GM12878 (cell line): ENCODE results near the gene ITPR2. TPM values are rescaled to one million over a fixed set of nuclear protein-coding genes. Genes with fewer than 3 reads are reported as not detected.

Experiments used
- CEBPB ChIP-seq, 2 experiments: fragments of 150-350 bp in 1 of 2; IDR thresholded peaks; 2 replicates each; pipeline ENCODE4 v1.6.1; 2012 to 2014; ENCODE audit warnings: low read depth in 2 of 2, low read length in 2 of 2, borderline replicate concordance in 1 of 2, inconsistent platforms in 1 of 2
- CREB1 ChIP-seq: IDR thresholded peaks from 2 replicates; pipeline ENCODE4 v1.6.1; 2012; ENCODE audit warnings: low read depth, mild to moderate bottlenecking, inconsistent platforms
- DPF2 ChIP-seq: fragments of 450-650 bp; IDR thresholded peaks from 2 replicates; pipeline ENCODE4 v1.6.1; 2017; ENCODE audit warnings: mild to moderate bottlenecking
- E2F4 ChIP-seq: IDR thresholded peaks from 2 replicates; pipeline ENCODE4 v1.6.1; 2012; ENCODE audit warnings: low read depth, low read length, improper control_type of control experiment
- FOXK2 ChIP-seq: fragments of 450-650 bp; IDR thresholded peaks from 2 replicates; pipeline ENCODE4 v1.6.1; 2017; ENCODE audit warnings: mild to moderate bottlenecking, moderate library complexity
- IRF4 ChIP-seq: IDR thresholded peaks from 2 replicates; pipeline ENCODE4 v1.6.1; 2011; ENCODE audit warnings: low read depth, low read length
- NFXL1 ChIP-seq: fragments of 450-650 bp; IDR thresholded peaks from 2 replicates; pipeline ENCODE4 v1.6.1; 2017; ENCODE audit warnings: antibody characterized with exemption, mild to moderate bottlenecking, borderline replicate concordance
- PAX5 ChIP-seq: IDR thresholded peaks from 2 replicates; pipeline ENCODE4 v1.6.1; 2011; ENCODE audit warnings: low read depth, low read length, borderline replicate concordance
- PBX3 ChIP-seq: IDR thresholded peaks from 2 replicates; pipeline ENCODE4 v1.6.1; 2011; ENCODE audit warnings: mild to moderate bottlenecking, low read depth, low read length, moderate library complexity; ENCODE audit not compliant: insufficient replicate concordance
- RAD21 ChIP-seq: IDR thresholded peaks from 2 replicates; pipeline ENCODE4 v1.6.1; 2011; ENCODE audit warnings: mild to moderate bottlenecking, low read depth, low read length, moderate library complexity; ENCODE audit not compliant: insufficient read depth
- RB1 ChIP-seq: fragments of 450-650 bp; formaldehyde crosslinking; IDR thresholded peaks from 2 replicates; pipeline ENCODE4 v1.6.1; 2017; ENCODE audit warnings: mild to moderate bottlenecking, borderline replicate concordance
- RCOR1 ChIP-seq: conservative IDR thresholded peaks from 2 replicates; pipeline ENCODE4 v1.6.1; 2012; ENCODE audit warnings: low read depth, low read length, improper control_type of control experiment
- RFX5 ChIP-seq: IDR thresholded peaks from 2 replicates; pipeline ENCODE4 v1.6.1; 2011; ENCODE audit warnings: low read depth, low read length, improper control_type of control experiment
- SMAD1 ChIP-seq: fragments of 450-650 bp; IDR thresholded peaks from 2 replicates; pipeline ENCODE4 v1.6.1; 2018; ENCODE audit warnings: mild to moderate bottlenecking, low read depth; ENCODE audit not compliant: partially characterized antibody
- SP1 ChIP-seq: IDR thresholded peaks from one replicate; pipeline ENCODE4 v1.6.1; 2011; ENCODE audit warnings: low read depth, low read length
- STAT3 ChIP-seq: IDR thresholded peaks from 2 replicates; pipeline ENCODE4 v1.6.1; 2011; ENCODE audit warnings: low read depth, low read length, improper control_type of control experiment
- TCF7 ChIP-seq: IDR thresholded peaks from 2 replicates; pipeline ENCODE4 v1.6.1; 2014; ENCODE audit warnings: antibody characterized with exemption, borderline replicate concordance
- USF1 ChIP-seq: IDR thresholded peaks from 2 replicates; pipeline ENCODE4 v1.6.1; 2011; ENCODE audit warnings: borderline replicate concordance, low read depth, mild to moderate bottlenecking, moderate library complexity, mixed read lengths, low read length; ENCODE audit not compliant: insufficient read depth; ENCODE audit errors: extremely low read length
- ZNF207 ChIP-seq: fragments of 450-650 bp; IDR thresholded peaks from 2 replicates; pipeline ENCODE4 v1.6.1; 2014; ENCODE audit warnings: antibody characterized with exemption, mild to moderate bottlenecking, borderline replicate concordance
- ZNF687 ChIP-seq: fragments of 450-650 bp; IDR thresholded peaks from 2 replicates; pipeline ENCODE4 v1.6.1; 2017; ENCODE audit warnings: mild to moderate bottlenecking, moderate library complexity
- polyA plus RNA-seq, 11 experiments: library from polyadenylated mRNA; depleted of rRNA in 4 of 11; unstranded in 6 of 11; stranded (reverse) in 5 of 11; fragments of >200 nt; fragmentation: Nextera tagmentation in 4 of 11; fragmentation: Illumina TruSeq in 1 of 11; extraction: Ambion mirVana in 4 of 11; extraction: Trizol in 1 of 11; gene quantifications; 1 replicate in 1 of 11; 2 replicates in 10 of 11; pipeline versions ENCODE4 v1.2.1 to v1.2.3, GENCODE V29; 2011 to 2016; ENCODE audit warnings: inconsistent platforms in 2 of 11, missing spikeins in 2 of 11, low read depth in 1 of 11
- total RNA-seq, 4 experiments: library from RNA; depleted of rRNA in 3 of 4; stranded (reverse); fragments of >200 nt in 3 of 4; fragmentation: Illumina TruSeq in 1 of 4; extraction: Trizol in 1 of 4; gene quantifications; 2 replicates each; pipeline versions ENCODE4 v1.2.1 to v1.2.3, GENCODE V29; 2013 to 2021
- TF ChIP-seq, protein P1 (sequence below): IDR thresholded peaks from 2 replicates; pipeline ENCODE4 v1.6.1; 2011; ENCODE audit warnings: borderline replicate concordance, low read depth, mild to moderate bottlenecking, moderate library complexity, low read length; ENCODE audit not compliant: insufficient read depth, poor library complexity, severe bottlenecking

Gene ITPR2
- total and polyA plus RNA-seq, 10 of the 15 experiments (the other 5 are each of a cell fraction or from before 2014, with no cell fraction given): 7.5 to 76.2 (median 47.1) TPM

DNA sequence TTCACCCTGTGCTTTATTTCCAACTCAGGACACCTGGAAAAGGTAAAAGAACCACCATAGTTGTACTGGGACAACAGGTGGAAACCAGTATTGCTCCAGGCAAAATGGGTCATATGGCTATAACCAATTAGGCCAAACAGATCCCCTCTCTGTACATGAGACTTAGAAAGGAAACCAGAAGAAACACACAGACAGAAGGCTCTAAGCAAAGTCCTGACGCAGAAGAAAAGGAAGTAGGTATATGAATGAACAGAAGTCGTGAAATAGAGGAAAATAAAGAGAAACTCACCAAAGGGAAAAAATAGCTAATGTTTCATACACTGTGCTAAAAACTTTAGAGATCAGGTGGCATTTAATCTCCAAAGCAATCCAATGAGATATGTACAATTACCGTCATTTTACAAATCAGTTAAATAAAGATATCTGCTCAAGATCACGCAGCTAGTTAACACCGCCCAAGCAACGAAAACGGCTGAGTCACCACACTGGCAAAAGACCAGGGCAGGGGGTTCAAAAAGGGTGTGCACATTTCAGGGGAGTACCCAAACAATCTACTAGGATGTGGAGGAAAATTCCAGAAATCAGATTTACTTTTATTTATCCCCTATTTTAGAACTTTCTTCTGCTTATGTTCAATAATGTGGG lies 82.3 kb downstream of the ITPR2 start (continued):
- TF ChIP-seq ZNF687 (no peak), TCF7 (no peak), RB1 (no peak), RAD21 (0 out of 2 replicates have a peak, but pooled peaks have one; percentile 4), PAX5 (no peak), ZNF207 (no peak), PBX3 (no peak), RFX5 (no peak), FOXK2 (no peak), NFXL1 (no peak), E2F4 (no peak), SMAD1 (no peak), RCOR1 (no peak), CREB1 (peak; percentile 30; the same call in 1 of the 2 replicates), SP1 (no peak), USF1 (no peak), IRF4 (no peak), DPF2 (no peak), CEBPB (IDR thresholded peaks at IDR 0.05; ENCODE audit: borderline replicate concordance in 1 of 2, low read depth in 2 of 2, low read length in 2 of 2) (no peak), STAT3 (no peak)
- TF ChIP-seq, protein P1, sequence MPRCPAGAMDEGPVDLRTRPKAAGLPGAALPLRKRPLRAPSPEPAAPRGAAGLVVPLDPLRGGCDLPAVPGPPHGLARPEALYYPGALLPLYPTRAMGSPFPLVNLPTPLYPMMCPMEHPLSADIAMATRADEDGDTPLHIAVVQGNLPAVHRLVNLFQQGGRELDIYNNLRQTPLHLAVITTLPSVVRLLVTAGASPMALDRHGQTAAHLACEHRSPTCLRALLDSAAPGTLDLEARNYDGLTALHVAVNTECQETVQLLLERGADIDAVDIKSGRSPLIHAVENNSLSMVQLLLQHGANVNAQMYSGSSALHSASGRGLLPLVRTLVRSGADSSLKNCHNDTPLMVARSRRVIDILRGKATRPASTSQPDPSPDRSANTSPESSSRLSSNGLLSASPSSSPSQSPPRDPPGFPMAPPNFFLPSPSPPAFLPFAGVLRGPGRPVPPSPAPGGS: no peak
